HG03342 (cell line): ENCODE data around the gene GPN2.

Source experiments
- ATAC-seq: cut with Tn5 transposase; IDR thresholded peaks from one replicate; pipeline ENCODE4 v1.9.1; 2021; ENCODE audit warnings: mild to moderate bottlenecking, moderate library complexity; ENCODE audit not compliant: unreplicated experiment

The GPN2 gene

GRCh38 chr1:26833432-26834405, 56.4 kb downstream of the GPN2 start:
- ATAC-seq = peak; percentile 85

GRCh38 chr1:26832249-26832960, 57.7 kb downstream of the GPN2 start:
- ATAC-seq = no peak

- ATAC-seq = no peak
These were observed 58.4 kb downstream of the GPN2 start for GRCh38 chr1:26831546-26832248.

- no peak for ATAC-seq
These were observed 59.0 kb downstream of the GPN2 start for GRCh38 chr1:26831059-26831458.

- no peak for ATAC-seq
These were observed 60.7 kb downstream of the GPN2 start for GRCh38 chr1:26829184-26829911.

- ATAC-seq = no peak
These were observed 61.6 kb downstream of the GPN2 start for GRCh38 chr1:26828411-26828991.

- no peak for ATAC-seq
These were observed 62.4 kb downstream of the GPN2 start for GRCh38 chr1:26827663-26828062.

GRCh38 chr1:26827106-26827604, 62.9 kb downstream of the GPN2 start:
- ATAC-seq = peak; percentile 7

- ATAC-seq = peak; percentile 75
These were observed 63.6 kb downstream of the GPN2 start, which contains the start of gene ZDHHC18 for GRCh38 chr1:26826261-26827105. ZDHHC18 (plus strand) TSS chr1:26826688; CDS start chr1:26826805, 117 bp downstream.
